Activated CD4-positive, CD25-positive, alpha-beta regulatory T cell treated with anti-CD3 and anti-CD28 coated beads, Interleukin-2, amount 50 U/mL, for 72 hours (primary cell): ENCODE measurements around the gene CAPRIN1.
A peak's percentile ranks its signal among the peaks of the same experiment; 100 is the strongest.

ENCODE experiments used
- DNase-seq: peaks from one replicate; pipeline ENCODE4 v3.0.0; 2021

CAPRIN1 gene

GRCh38 chr11:34104680-34105078, 53.1 kb downstream of the CAPRIN1 start:
- DNase-seq = no peak

DNA sequence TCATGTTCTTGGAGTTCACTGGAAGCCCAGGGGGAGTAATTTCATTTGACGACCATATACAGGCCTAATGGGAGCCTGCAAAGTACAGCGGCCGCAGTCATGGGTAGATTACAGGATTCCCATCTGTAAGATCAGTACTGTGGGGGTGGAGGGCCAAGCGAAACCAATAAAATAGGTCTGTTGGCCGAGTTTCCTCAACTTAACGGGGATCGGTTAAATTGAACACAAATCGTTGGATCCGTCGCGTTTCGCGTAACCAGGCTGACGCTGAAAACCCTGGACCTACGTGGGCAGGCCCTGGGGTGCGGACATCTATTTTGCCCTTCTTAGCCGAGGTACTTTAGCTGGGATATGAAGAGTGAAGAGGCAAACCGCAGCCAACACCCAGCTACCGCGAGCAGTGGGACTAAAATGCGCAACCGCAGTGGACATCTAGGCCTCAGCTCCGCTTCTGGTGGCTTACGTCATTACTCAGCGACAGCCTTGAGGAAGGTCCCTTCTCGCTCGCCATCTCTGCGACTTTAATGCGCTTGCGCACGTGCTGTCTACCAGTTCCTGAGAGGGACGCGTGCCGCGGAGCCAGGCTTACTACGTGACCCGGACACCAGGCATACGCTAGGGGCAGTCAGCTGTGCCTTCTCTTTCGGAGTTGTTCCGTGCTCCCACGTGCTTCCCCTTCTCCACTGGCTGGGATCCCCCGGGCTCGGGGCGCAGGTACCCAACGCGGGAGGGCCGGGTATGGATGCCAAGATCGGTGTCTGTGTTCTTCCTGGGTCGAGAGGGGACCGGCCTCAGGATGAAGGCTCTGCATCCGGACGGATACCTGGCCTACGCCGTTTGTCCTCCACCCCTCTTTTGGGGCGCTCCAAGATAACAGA, 53.8 kb downstream of the CAPRIN1 start, which contains the start of gene NAT10:
TSS of gene NAT10 (plus strand) at position 551 of the 878 bp plus-strand sequence. CDS start 2,597 bp downstream, outside the sequence.
- peak; percentile 96 for DNase-seq

- no peak for DNase-seq
These were observed 54.5 kb downstream of the CAPRIN1 start for GRCh38 chr11:34105957-34106504.

DNA sequence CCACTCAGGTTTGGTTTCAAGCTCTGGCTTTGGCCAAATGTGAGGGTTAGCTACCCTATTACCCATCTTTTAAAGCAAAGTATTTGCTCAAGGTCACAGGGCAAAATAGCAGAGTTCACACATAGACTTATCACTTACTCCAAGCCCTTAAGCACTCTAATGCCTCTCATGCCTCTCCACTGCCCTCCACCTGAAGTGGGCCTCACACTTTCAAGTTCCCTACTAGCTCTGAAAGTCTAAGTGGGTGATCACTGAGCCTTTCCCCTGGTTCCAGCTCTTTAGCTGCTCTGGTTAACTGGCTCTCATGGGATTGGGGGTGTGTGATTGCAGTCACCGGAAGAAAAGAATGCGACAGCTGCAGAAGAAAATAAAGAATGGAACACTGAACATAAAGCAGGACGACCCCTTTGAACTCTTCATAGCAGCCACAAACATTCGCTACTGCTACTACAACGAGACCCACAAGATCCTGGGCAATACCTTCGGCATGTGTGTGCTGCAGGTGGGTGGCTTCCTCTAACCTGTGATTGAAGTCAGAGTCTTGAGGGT, 60.3 kb downstream of the CAPRIN1 start:
- DNase-seq = no peak

- DNase-seq = no peak
These were observed 62.5 kb downstream of the CAPRIN1 start for GRCh38 chr11:34114014-34114413.

DNA sequence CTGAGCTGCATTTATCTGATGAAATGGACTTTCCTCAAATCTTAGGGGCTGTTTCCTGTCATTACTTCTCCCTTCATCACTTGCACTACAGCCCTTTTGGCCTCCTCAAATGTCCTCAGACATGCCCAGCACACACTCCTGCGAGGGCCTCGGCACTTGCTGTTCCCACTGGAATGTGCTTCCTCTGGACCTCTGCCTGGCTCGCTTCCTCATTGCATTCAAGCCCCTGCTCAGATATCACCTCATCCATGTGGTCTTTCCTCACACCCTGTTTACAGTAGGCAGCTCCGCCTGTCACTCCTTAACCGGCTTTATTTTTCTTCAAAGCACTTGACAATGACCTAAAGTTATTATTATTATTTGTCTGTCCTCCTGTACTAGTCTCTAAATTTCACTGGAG, 62.9 kb downstream of the CAPRIN1 start:
- no peak for DNase-seq

GRCh38 chr11:34120651-34121050, 69.1 kb downstream of the CAPRIN1 start:
- no peak for DNase-seq

DNA sequence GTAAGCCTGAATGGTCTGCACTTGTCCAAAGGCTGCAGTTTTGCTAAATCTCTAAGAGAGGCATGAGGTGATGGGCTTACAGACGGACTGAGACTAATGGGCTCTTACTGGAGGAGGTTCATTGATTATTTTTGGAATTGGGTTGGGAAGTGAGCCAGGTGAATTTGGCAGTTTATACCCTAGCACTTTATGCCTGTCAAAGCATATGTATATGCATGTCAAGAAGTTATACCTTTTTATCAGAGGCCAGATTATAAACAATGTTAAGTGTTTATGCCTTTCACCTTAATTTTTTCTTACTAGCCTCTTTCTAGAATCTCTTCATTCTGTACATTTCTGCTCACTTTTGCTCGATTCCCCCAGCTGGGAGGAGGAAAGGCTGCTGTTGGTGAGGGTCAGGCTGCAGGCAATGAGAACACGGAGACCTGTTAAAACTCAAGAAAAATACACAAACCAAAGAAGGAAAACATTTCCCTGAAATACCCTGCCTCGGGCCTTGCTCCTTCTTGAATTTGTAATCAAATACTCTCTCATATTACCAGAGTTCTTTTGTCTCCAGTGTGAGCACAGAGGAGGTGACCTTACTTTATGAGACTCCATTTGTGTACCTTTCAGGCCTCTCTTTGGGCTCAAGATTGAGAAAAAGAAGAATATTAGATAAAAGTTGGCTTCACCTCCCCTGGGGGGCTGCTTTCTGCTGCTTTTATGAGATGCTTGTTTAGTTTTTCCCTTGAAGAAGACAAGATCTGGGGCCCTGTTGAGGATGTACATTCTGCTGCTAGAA, 73.5 kb downstream of the CAPRIN1 start:
- no peak for DNase-seq

DNA sequence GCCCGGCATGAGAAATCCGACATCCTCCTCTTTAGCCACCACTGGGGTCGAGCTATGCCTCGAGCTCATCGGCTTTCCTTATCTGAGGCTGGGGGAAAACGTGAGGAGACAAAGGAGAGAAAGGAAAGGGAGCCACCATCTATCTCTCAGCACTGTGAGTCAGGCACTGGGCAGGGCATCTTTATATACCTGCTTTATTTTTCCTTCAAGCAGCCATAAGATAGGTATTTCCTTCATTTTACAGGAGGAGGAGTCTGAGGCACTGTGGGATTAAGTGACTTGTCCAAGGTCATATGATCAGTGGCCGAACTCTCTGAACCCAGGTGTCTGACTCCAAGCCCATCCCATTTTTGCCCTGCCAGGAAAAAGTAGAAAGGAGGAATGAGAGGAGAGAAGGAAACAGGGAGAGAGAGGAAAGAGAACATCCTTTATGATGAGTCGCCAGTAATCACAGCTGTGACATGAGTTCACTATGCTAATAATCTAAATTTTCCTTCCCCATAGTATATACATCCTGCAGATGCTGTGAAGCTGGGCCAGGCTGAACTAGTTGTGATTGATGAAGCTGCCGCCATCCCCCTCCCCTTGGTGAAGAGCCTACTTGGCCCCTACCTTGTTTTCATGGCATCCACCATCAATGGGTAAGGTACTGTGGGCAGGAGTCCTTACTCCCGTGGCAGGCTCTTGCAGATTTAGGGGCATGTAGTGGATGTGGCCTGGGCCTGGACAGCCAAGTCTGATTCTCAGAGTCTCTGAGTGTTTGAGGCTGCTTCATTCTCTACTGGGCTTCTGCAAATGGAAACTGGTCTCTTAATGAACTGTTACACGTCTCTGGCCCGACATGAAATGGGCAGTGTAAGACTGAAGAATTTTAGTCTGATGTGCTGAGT, 75.7 kb downstream of the CAPRIN1 start:
- DNase-seq = no peak

DNA sequence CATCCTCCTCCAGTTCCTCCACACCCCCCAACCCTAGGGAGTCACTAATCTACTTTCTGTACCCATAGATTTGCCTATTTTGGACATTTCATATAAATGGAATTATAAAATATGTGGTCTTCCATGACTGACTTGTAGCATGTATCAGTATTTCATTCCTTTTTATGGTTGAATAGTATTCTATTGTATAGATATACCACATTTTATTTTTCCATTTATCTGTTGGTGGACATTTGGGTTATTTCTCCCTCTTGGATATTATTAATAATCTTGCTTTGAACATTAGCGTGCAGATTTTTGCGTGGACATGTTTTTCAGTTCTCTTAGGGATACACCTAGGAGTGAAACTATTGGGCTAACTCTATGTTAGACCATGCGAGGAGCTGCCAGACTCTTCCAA, 77.3 kb downstream of the CAPRIN1 start:
- no peak for DNase-seq

DNA sequence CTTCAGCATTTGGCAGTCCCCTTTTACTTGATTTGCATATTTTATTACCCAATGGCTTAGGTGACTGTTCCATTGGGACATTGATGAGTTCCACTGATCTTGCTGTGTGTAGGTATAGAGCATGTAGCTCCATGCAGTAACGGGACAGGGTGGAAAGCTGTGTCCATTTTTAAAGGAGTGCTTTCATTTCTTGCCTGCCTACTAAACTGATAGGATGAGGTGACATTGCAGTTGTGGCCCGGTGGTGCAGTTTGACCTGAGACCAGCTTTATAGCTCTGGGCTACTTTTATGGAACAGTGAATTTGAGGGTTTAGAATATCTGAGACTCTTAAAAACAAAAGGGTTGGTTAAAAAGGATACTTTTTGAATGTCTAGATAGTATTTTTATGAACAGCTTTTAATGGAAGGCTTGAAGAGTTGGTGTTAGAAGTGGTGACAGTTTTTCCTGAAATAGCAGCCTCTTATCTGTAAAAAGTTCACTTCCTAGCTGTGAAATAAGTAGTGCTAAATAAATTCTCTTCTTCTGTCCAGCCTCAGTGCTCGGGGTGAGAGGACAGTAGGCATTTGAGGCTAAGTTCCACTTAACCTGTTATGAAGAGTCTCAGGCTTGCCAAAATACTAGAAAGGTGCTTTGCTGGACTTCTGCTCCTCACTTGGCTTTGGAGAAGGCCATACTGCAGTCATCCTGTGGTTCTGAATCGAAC, 80.9 kb downstream of the CAPRIN1 start:
- DNase-seq = no peak

- DNase-seq = no peak
These were observed 83.2 kb downstream of the CAPRIN1 start for GRCh38 chr11:34134765-34135164.

DNA sequence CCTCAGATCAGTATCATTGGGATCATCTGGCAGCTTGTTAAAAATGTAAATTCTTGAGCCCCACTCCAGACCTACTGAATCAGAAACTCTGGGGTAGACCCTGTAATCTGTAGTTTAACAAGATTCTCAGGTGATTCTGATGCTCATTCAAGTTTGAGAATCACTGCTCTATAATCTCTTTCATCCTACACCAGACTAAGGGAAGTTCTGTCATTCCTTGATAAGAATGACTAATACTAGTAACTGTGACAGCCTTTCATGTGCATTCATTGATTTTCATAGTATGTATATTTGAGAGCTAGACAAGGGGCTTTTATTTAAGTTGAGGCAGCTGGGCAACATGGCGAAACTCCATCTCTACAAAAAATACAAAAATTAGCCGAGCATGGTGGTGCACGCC, 83.9 kb downstream of the CAPRIN1 start:
- no peak for DNase-seq

GRCh38 chr11:34136420-34136819, 84.9 kb downstream of the CAPRIN1 start:
- no peak for DNase-seq

- DNase-seq = no peak
These were observed 87.8 kb downstream of the CAPRIN1 start for GRCh38 chr11:34139346-34139745.

DNA sequence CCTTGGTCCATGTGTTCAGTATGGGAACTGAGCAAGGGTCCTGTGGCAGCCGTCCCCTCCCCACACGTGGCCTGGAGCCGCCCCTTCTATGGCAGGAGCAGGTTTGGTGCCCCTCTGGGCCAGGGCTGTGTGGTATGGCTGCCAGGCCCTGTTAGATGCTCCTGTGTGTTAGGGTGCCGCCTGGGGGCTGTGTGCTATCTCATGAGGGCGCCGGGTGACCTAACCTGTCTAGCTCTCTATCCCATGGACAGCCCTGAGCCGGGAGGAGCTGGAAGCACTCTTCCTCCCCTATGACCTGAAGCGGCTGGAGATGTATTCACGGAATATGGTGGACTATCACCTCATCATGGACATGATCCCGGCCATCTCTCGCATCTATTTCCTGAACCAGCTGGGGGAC, 88.6 kb downstream of the CAPRIN1 start:
- DNase-seq = no peak

DNA sequence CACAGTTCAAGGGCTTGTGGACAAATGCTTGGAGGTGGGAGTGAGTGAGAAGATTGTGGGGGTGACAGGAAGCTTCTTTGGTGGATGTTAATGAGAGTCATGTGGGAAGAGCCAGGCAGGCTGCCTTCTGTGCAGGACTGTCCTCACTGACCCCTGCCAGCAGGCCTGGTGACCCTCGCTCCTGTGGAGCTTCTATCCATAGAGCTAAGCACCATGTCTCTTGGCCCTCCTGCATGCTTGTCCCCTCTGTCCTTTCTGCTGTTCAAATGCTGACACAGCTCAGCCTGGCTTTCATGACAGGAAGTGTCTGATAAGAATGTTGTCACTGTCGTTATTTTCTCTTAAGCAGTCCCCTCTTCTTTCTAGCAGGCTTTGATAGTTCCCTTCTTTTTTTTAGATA, 91.5 kb downstream of the CAPRIN1 start:
- no peak for DNase-seq

DNA sequence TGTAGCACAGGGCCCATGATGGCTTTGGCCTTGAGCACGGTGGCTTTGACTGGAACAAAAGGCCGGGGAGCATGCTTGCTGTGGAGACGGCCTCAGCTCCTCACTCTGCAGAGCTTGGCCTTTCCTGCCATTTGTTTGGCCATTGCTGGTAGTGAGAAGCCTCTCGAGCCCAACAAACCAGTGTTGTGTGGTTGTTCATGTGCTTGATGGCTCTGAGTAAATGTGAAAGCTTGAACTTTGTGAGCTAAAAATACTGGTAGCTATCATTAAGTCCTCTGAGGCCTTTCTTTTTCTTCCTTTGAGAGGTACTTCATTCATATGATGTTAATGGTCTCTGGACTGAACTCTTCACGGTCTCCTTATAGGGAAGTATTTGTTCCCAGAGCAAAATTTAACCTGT, 93.5 kb downstream of the CAPRIN1 start:
- DNase-seq = no peak

GRCh38 chr11:34145847-34146381, 94.4 kb downstream of the CAPRIN1 start:
- no peak for DNase-seq

GRCh38 chr11:34146411-34146810, 94.9 kb downstream of the CAPRIN1 start:
- DNase-seq = no peak

DNA sequence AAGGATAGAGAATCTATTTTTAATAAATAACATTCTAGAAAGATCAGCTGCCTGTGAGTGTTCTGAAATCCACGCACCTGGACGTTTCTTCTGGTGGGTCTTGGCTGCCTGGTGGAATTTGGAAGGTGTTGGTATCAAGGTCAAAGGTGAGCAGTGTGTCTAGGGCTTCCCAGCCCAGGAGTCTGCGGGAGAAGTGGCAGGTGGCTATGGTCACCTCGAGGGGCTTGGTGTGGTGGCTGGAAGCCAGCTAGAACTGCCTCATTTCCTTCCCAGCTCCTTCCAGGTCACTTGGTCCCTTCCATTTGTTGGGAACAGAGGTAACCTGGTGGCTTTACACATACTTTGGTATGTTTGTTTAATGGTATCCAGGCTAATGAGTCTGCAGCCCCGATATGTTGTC, 95.3 kb downstream of the CAPRIN1 start:
- no peak for DNase-seq
